AG04450 (cell line): Measurements from ENCODE around the gene CEP104. TPM values are rescaled to one million over a fixed set of nuclear protein-coding genes. Genes with fewer than 3 reads are reported as not detected.

ENCODE experiments used
- CTCF ChIA-PET: fragments of 300-600, 350-600 bp; formaldehyde crosslinking; extraction: SDS; loops from one replicate; lab custom pipeline; 2022; ENCODE audit warnings: antibody characterized with exemption, inconsistent platforms; lab: Charles Lee
- POLR2A ChIA-PET: fragments of 350-600 bp; formaldehyde crosslinking; extraction: SDS; loops from one replicate; lab custom pipeline; 2021; ENCODE audit warnings: antibody characterized with exemption, inconsistent platforms; lab: Yijun Ruan, JAX
- DNase-seq: peaks from one replicate; pipeline ENCODE4 v3.0.0-alpha.2; 2011; ENCODE audit warnings: low read depth, low spot score
- H3K27ac ChIP-seq: one replicate; pipeline ENCODE4 v1.5.1; 2012; ENCODE audit warnings: low read depth, low read length, control low read depth
- H3K27me3 ChIP-seq: one replicate; pipeline ENCODE4 v1.6.0; 2012; ENCODE audit warnings: low read length; ENCODE audit not compliant: control insufficient read depth, insufficient read depth
- H3K4me3 ChIP-seq: 2 replicates; pipeline ENCODE4 v1.5.1; 2011; ENCODE audit warnings: mild to moderate bottlenecking, low read depth, low read length, control low read depth
- H3K9me3 ChIP-seq: 2 replicates; pipeline ENCODE4 v1.5.1; 2012; ENCODE audit warnings: low read length; ENCODE audit not compliant: control insufficient read depth, insufficient read depth
- CTCF ChIP-seq: IDR thresholded peaks from 2 replicates; pipeline ENCODE4 v1.5.1; 2011; ENCODE audit warnings: low read depth, low read length, control low read depth, inconsistent platforms
- polyA plus RNA-seq: library from polyadenylated mRNA; depleted of rRNA; stranded (reverse); fragments of >200 nt; gene quantifications from 2 replicates; pipeline ENCODE4 v1.2.3, GENCODE V29; 2011

The CEP104 gene
- polyA plus RNA-seq, 1 experiment, result 38.4 TPM

- CTCF ChIA-PET, result no interaction called here
- no peak overlapping the region for H3K4me3 ChIP-seq
Measured at GRCh38 chr1:3871451-3871805, 14.4 kb upstream of the CEP104 start.

GRCh38 chr1:3869751-3870301 lies 12.8 kb upstream of the CEP104 start:
- Histone ChIP-seq H3K4me3 (no peak overlapping the region), H3K27me3 (no peaks in the 10 kb centered on the region), H3K9me3 (peaks cover 12% of the 10 kb centered on the region), H3K27ac (no peak overlapping the region)
- POLR2A ChIA-PET, result no interaction called here
- CTCF ChIA-PET, result no interaction called here
- no peak for TF ChIP-seq CTCF
- DNase-seq, result no peak

More at GRCh38 chr1:3871451-3871805, 14.4 kb upstream of the CEP104 start:
- TF ChIP-seq CTCF, result no peak
- DNase-seq, result no peak
- POLR2A ChIA-PET, result no interaction called here
- no peaks in the 10 kb centered on the region for H3K27me3 ChIP-seq
- H3K27ac ChIP-seq, result no peak overlapping the region
- H3K9me3 ChIP-seq, result peaks cover 12% of the 10 kb centered on the region

GRCh38 chr1:3868464-3869006 lies 11.5 kb upstream of the CEP104 start:
- TF ChIP-seq CTCF, result no peak
- no peak overlapping the region for H3K27ac ChIP-seq
- H3K27me3 ChIP-seq, result no peaks in the 10 kb centered on the region
- DNase-seq, result no peak
- CTCF ChIA-PET, result no interaction called here
- H3K4me3 ChIP-seq, result no peak overlapping the region
- peaks cover 12% of the 10 kb centered on the region for H3K9me3 ChIP-seq
- POLR2A ChIA-PET, result no interaction called here

GRCh38 chr1:3865606-3866160 lies 8.7 kb upstream of the CEP104 start:
- CTCF ChIA-PET, result no interaction called here

More at GRCh38 chr1:3865606-3866160, 8.7 kb upstream of the CEP104 start:
- H3K9me3 ChIP-seq, result peaks cover 10% of the 10 kb centered on the region
- no peak overlapping the region for H3K27ac ChIP-seq
- no peaks in the 10 kb centered on the region for H3K27me3 ChIP-seq
- no peak for DNase-seq
- no peak overlapping the region for H3K4me3 ChIP-seq
- POLR2A ChIA-PET, result no interaction called here
- no peak for TF ChIP-seq CTCF
